ENCODE results near the gene NT5DC4.

NT5DC4 gene

GRCh38 chr2:112787729-112788393, 67.0 kb downstream of the NT5DC4 start:
- no peak for DNase-seq

- DNase-seq: no peak
These were observed 67.8 kb downstream of the NT5DC4 start for GRCh38 chr2:112788653-112789052.

All from CD4-positive, alpha-beta T cell treated with Interleukin-21 for 1 hour (primary cell).